ENCODE results near the gene COL2A1.

DNA sequence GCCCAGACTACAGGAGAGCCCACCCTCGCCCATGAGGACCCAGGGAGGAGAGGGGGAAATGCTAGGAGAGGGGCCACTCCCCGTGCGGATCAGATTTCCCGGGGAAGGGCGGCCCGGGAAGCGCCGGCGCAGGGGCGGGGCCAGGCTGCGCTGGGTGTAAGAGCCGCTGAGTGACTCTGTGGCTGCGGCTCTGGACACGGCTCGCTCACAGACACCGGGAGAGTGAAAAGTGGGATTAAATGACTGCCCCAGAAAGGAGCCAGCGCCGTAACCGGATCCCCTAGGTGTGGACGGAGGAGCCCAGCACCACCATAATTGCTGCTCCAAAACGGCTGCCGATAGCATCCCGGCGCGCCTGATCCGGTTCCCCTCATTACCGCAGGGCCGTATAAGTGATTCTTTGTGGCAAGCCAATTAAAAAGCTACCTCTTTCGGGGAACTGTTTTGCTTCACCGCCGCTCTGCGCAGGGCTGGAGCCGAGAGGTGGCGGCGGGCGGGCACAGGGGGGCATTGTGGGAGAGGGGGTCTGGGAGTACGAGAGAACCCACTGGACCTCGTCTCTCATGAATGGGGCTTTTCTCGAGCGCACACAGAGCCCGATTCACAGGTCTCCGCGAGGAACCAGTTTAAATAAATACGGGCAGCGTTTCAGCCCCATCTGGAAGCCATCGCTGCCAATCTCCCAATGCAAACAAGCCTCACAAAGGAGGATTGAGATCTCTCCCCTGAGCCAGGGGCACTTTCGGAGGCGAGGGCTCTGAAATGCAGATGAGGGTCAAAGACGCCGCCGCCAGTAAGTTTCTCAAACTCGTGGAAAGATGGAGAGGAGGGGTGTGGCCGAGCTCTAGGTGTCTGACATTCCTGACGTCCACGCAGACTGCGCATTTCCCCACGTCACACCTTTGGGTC lies 2.5 kb downstream of the COL2A1 start:
- TF ChIP-seq, protein P1, sequence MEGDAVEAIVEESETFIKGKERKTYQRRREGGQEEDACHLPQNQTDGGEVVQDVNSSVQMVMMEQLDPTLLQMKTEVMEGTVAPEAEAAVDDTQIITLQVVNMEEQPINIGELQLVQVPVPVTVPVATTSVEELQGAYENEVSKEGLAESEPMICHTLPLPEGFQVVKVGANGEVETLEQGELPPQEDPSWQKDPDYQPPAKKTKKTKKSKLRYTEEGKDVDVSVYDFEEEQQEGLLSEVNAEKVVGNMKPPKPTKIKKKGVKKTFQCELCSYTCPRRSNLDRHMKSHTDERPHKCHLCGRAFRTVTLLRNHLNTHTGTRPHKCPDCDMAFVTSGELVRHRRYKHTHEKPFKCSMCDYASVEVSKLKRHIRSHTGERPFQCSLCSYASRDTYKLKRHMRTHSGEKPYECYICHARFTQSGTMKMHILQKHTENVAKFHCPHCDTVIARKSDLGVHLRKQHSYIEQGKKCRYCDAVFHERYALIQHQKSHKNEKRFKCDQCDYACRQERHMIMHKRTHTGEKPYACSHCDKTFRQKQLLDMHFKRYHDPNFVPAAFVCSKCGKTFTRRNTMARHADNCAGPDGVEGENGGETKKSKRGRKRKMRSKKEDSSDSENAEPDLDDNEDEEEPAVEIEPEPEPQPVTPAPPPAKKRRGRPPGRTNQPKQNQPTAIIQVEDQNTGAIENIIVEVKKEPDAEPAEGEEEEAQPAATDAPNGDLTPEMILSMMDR (IDR thresholded peaks at IDR 0.05), result no peak
- TF ChIP-seq POLR2A (IDR thresholded peaks at IDR 0.05), result no peak

All from uterus (tissue), 2 donors.